Transverse colon (tissue), 4 donors: ENCODE measurements around the gene ARX. TPM values are rescaled to one million over a fixed set of nuclear protein-coding genes. Genes with fewer than 3 reads are reported as not detected.

Experiments used
- DNase-seq: peaks from one replicate; pipeline ENCODE4 v3.0.0-alpha.2; 2019
- H3K27ac ChIP-seq, 4 donors: fragments of 200-600 bp; sonication (generic); 2 replicates each; pipeline ENCODE4 v1.5.1; 2016 to 2018; ENCODE audit warnings: inconsistent platforms in 4 of 4
- H3K27me3 ChIP-seq: fragments of 200-600 bp; sonication (generic); 2 replicates; pipeline ENCODE4 v1.5.1; 2017; ENCODE audit warnings: inconsistent platforms
- H3K36me3 ChIP-seq, 4 donors: fragments of 200-600 bp; sonication (generic); 2 replicates each; pipeline ENCODE4 v1.5.1; 2017 to 2019; ENCODE audit warnings: inconsistent platforms in 4 of 4
- H3K4me1 ChIP-seq, 4 donors: fragments of 200-600 bp; sonication (generic); 2 replicates each; pipeline ENCODE4 v1.5.1; 2017 to 2020; ENCODE audit warnings: inconsistent platforms in 4 of 4
- H3K4me3 ChIP-seq, 4 donors: fragments of 200-600 bp; sonication (generic); 1 replicate in 1 of 4; 2 replicates in 3 of 4; pipeline versions ENCODE4 v1.5.1 to v1.6.1; 2017 to 2019; ENCODE audit warnings: inconsistent platforms in 4 of 4
- H3K9me3 ChIP-seq, 2 donors: fragments of 200-600 bp; sonication (generic); 2 replicates each; pipeline ENCODE4 v1.5.1; 2017 to 2019; ENCODE audit warnings: inconsistent platforms in 2 of 2
- CTCF ChIP-seq, 5 experiments: fragments of 200-600 bp in 3 of 5; fragments of 450-650 bp in 2 of 5; sonication (generic) in 3 of 5; IDR thresholded peaks; 1 replicate in 2 of 5; 2 replicates in 3 of 5; pipeline ENCODE4 v1.5.1; 2016 to 2017; ENCODE audit warnings: antibody characterized with exemption in 5 of 5, inconsistent platforms in 3 of 5, mild to moderate bottlenecking in 2 of 5, moderate library complexity in 1 of 5
- EP300 ChIP-seq: sonication (generic); formaldehyde crosslinking; IDR thresholded peaks from one replicate; pipeline ENCODE4 v1.6.1; 2017; ENCODE audit warnings: antibody characterized with exemption, low read depth
- POLR2A ChIP-seq: fragments of 450-650 bp; IDR thresholded peaks from one replicate; pipeline ENCODE4 v1.6.1; 2016; ENCODE audit warnings: antibody characterized with exemption, mild to moderate bottlenecking, moderate library complexity
- POLR2AphosphoS5 ChIP-seq, 3 donors: sonication (generic); formaldehyde crosslinking; IDR thresholded peaks; one replicate each; pipeline ENCODE4 v1.6.1; 2016; ENCODE audit warnings: antibody characterized with exemption in 3 of 3
- WGBS, 2 donors: methylation state at CpG; one replicate each; pipeline ENCODE4 v1.1.5; 2018; ENCODE audit warnings: low coverage in 1 of 2; 5-methylcytosine and 5-hydroxymethylcytosine counted together
- in situ Hi-C, 4 donors: fragments of 200-750 bp; cut with MboI; loops; one replicate each; pipeline versions ENCODE4 v1.15.0 to v1.15.1; 2017; ENCODE audit warnings: low sequenced_read_pairs in 3 of 4, low pct_ligation_motif_present in 1 of 4, low pct_unique_long_range_greater_than_20kb in 1 of 4
- intact Hi-C: fragments of 100-400 bp; cut with DNase I; formaldehyde crosslinking; loops from one replicate; pipeline ENCODE4 v1.15.1; 2023; ENCODE audit warnings: low total_unique reads
- total RNA-seq, 4 donors: library from RNA; depleted of rRNA; stranded (reverse); fragments of >200 nt; gene quantifications; one replicate each; pipeline ENCODE4 v1.1.0, GENCODE V29; 2016

The ARX gene
- total RNA-seq, 4 donors from 2014 or later = not detected

- 83 to 88% methylated on average over 1 to 16 of the region's 16 CpGs for WGBS, 2 donors
- Histone ChIP-seq H3K9me3 (no peaks in the 10 kb centered on the region), H3K36me3 (no peaks in the 10 kb centered on the region), H3K27me3 (peaks cover 4% of the 10 kb centered on the region), H3K27ac (no peak overlapping the region), H3K4me1 (no peaks in the 10 kb centered on the region), H3K4me3 (no peak overlapping the region)
- in situ Hi-C loops (no loop called here), intact Hi-C loops (no loop called here)
- TF ChIP-seq CTCF (IDR thresholded peaks at IDR 0.05) (no peak), POLR2AphosphoS5 (IDR thresholded peaks at IDR 0.05) (no peak), POLR2A (no peak), EP300 (no peak)
- DNase-seq = no peak
These were observed 13.6 kb upstream of the ARX start for GRCh38 chrX:25029288-25029825.

- in situ Hi-C loops (no loop called here), intact Hi-C loops (no loop called here)
- H3K36me3 ChIP-seq = no peaks in the 10 kb centered on the region
- DNase-seq = no peak
- H3K4me1 ChIP-seq = no peaks in the 10 kb centered on the region
- no peak overlapping the region for H3K27ac ChIP-seq
- H3K27me3 ChIP-seq = peaks cover 8% of the 10 kb centered on the region
- WGBS, 2 donors = 30 to 75% methylated on average over 2 to 7 of the region's 7 CpGs
- TF ChIP-seq POLR2AphosphoS5 (IDR thresholded peaks at IDR 0.05) = no peak
- TF ChIP-seq EP300 = no peak
- no peak for TF ChIP-seq POLR2A
- no peak for TF ChIP-seq CTCF (IDR thresholded peaks at IDR 0.05)
- H3K9me3 ChIP-seq = no peaks in the 10 kb centered on the region
- no peak overlapping the region for H3K4me3 ChIP-seq
These were observed 13.0 kb upstream of the ARX start for GRCh38 chrX:25028726-25029125.

GRCh38 chrX:25026576-25026975 lies 10.8 kb upstream of the ARX start:
- Histone ChIP-seq H3K4me1 (no peaks in the 10 kb centered on the region), H3K4me3 (no peak overlapping the region), H3K27ac (no peak overlapping the region), H3K27me3 (peaks cover 30% of the 10 kb centered on the region), H3K36me3 (no peaks in the 10 kb centered on the region), H3K9me3 (no peaks in the 10 kb centered on the region)
- DNase-seq = no peak
- in situ Hi-C loops = no loop called here
- intact Hi-C loops = no loop called here
- WGBS, 2 donors = 58 to 80% methylated on average over 1 to 6 of the region's 6 CpGs
- no peak for TF ChIP-seq CTCF (IDR thresholded peaks at IDR 0.05)

GRCh38 chrX:25025615-25026014 lies 9.8 kb upstream of the ARX start:
- Histone ChIP-seq H3K9me3 (no peaks in the 10 kb centered on the region), H3K27me3 (peaks cover 40% of the 10 kb centered on the region), H3K4me1 (peaks cover 0 to 7% (median 3%) of the 10 kb centered on the region in 4 donors), H3K4me3 (no peak overlapping the region), H3K27ac (no peak overlapping the region), H3K36me3 (no peaks in the 10 kb centered on the region)
- intact Hi-C loops = no loop called here
- in situ Hi-C loops = no loop called here
- no peak for DNase-seq
- 71% methylated on average over 2 of the region's 2 CpGs; no CpG with 5 or more reads in 1 of the 2 donors for WGBS, 2 donors
- TF ChIP-seq POLR2AphosphoS5 (IDR thresholded peaks at IDR 0.05) = no peak
- TF ChIP-seq EP300 = no peak
- no peak for TF ChIP-seq POLR2A
- no peak for TF ChIP-seq CTCF (IDR thresholded peaks at IDR 0.05)
